GM18517 (cell line): ENCODE data around the gene ZNF664.

Source experiments
- ATAC-seq: cut with Tn5 transposase; IDR thresholded peaks from one replicate; pipeline ENCODE4 v1.9.1; 2021; ENCODE audit warnings: mild to moderate bottlenecking, moderate library complexity; ENCODE audit not compliant: unreplicated experiment

ZNF664 gene

GRCh38 chr12:123957196-123957595, 15.8 kb upstream of the ZNF664 start:
- no peak for ATAC-seq

- ATAC-seq: no peak
These were observed 14.6 kb upstream of the ZNF664 start for GRCh38 chr12:123958462-123958861.

- ATAC-seq: no peak
These were observed 14.1 kb upstream of the ZNF664 start for GRCh38 chr12:123958876-123959275.

- no peak for ATAC-seq
These were observed 12.8 kb upstream of the ZNF664 start for GRCh38 chr12:123960029-123960735.

GRCh38 chr12:123960856-123961255, 12.2 kb upstream of the ZNF664 start:
- ATAC-seq: no peak

- ATAC-seq: no peak
These were observed 11.2 kb upstream of the ZNF664 start for GRCh38 chr12:123961585-123962345.

- ATAC-seq: no peak
These were observed 10.5 kb upstream of the ZNF664 start for GRCh38 chr12:123962513-123962912.

GRCh38 chr12:123963821-123964220, 9.2 kb upstream of the ZNF664 start:
- ATAC-seq: no peak

- ATAC-seq: no peak
These were observed 7.6 kb upstream of the ZNF664 start for GRCh38 chr12:123965382-123965781.

- ATAC-seq: no peak
These were observed 6.4 kb upstream of the ZNF664 start for GRCh38 chr12:123966596-123966995.

- ATAC-seq: no peak
These were observed 5.9 kb upstream of the ZNF664 start for GRCh38 chr12:123967121-123967586.

GRCh38 chr12:123971449-123971769, 1.6 kb upstream of the ZNF664 start:
- no peak for ATAC-seq

GRCh38 chr12:123971770-123972456, 1.1 kb upstream of the ZNF664 start:
- ATAC-seq: peak; percentile 5

- peak; percentile 19 for ATAC-seq
These were observed 732 bp downstream of the ZNF664 start for GRCh38 chr12:123973552-123974341.

- no peak for ATAC-seq
These were observed 3.3 kb downstream of the ZNF664 start for GRCh38 chr12:123976227-123976826.

GRCh38 chr12:123979566-123979965, 6.6 kb downstream of the ZNF664 start:
- ATAC-seq: no peak

- ATAC-seq: no peak
These were observed 9.3 kb downstream of the ZNF664 start for GRCh38 chr12:123982269-123982668.

- ATAC-seq: no peak
These were observed 10.9 kb downstream of the ZNF664 start for GRCh38 chr12:123983822-123984485.

- no peak for ATAC-seq
These were observed 11.9 kb downstream of the ZNF664 start for GRCh38 chr12:123984903-123985302.

- no peak for ATAC-seq
These were observed 13.5 kb downstream of the ZNF664 start for GRCh38 chr12:123986374-123986965.
